A549 treated with CORT108297 at 1 μM for 4 hours (cell line): Measurements from ENCODE around the gene CPB1. TPM values are rescaled to one million over a fixed set of nuclear protein-coding genes. Genes with fewer than 3 reads are reported as not detected.

Source experiments
- total RNA-seq: library from RNA; stranded (reverse); fragments of 200-300 nt; extraction: Qiagen RNA extraction; gene quantifications from 5 replicates; pipeline ENCODE4 v1.2.3, GENCODE V29; 2022

The CPB1 gene
- total RNA-seq: not detected in 5 replicates

DNA sequence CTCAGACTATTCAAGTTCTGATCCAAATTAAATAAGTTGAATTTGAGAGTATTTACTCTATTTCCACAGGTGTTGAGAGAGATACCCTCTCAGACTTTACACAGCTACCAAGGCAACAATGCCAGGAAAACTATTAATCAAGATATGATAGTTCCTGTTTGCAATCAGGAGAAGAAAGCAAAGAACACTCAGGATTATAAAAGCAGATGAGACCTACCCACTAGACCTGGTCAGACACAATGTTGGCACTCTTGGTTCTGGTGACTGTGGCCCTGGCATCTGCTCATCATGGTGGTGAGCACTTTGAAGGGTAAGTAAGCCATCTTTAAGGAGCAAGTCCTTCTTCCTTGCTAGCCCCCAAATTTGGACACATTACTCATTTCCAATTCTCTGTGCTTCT, at the start of gene CPB1:
Gene CPB1, plus strand, starts transcription at position 227 of the 400 bp plus-strand sequence. Its CDS starts 13 bp downstream, at position 240.

DNA sequence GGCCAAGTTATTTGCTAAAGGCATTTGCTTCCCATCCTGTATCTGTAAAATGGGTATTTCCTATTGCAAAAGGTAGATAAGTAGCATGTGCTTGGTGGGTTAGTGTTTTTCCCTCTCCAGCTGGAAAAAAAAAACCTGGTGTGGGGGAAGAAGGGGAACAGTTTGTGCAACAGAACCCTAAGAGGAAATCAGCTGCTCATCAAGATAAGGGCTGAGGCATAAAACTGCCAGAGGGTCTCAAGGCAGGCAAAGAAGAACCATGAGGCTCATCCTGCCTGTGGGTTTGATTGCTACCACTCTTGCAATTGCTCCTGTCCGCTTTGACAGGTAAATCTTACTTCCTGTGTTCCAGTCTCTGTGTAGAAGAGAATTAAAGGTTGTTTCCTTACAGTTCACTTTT, 37.4 kb downstream of the CPB1 start, which contains the start of gene CPA3:
Gene CPA3, plus strand, starts transcription at position 248 of the 400 bp plus-strand sequence. Its CDS starts 12 bp downstream, at position 260.

Other genes starting within 250 kb of the CPB1 start
- gene AGTR1, start 129.9 kb upstream of the CPB1 start, total RNA-seq: 0.31 to 0.60 TPM (median 0.40 TPM) in 5 replicates
- gene CPA3, start 37.5 kb downstream of the CPB1 start, total RNA-seq: not detected in 5 replicates
- gene GYG1, start 163.7 kb downstream of the CPB1 start, total RNA-seq: 33.4 to 41.1 TPM (median 34.9 TPM) in 5 replicates